Liver (tissue), 9 donors: ENCODE measurements around the gene EIF1AD. TPM values are rescaled to one million over a fixed set of nuclear protein-coding genes. Genes with fewer than 3 reads are reported as not detected.
A peak's percentile ranks its signal among the peaks of the same experiment; 100 is the strongest.

Experiments used
- DNase-seq: peaks from one replicate; pipeline ENCODE4 v3.0.0-alpha.2; 2017; ENCODE audit warnings: low spot score
- H3K27ac ChIP-seq, 2 donors: one replicate each; pipeline ENCODE4 v1.7.0; 2013; ENCODE audit warnings: inconsistent platforms in 2 of 2, low read length in 2 of 2, control low read depth in 1 of 2, low read depth in 1 of 2, mild to moderate bottlenecking in 1 of 2
- H3K27me3 ChIP-seq, 4 donors: one replicate each; pipeline versions ENCODE4 v1.6.1 to v1.7.0; 2013; ENCODE audit warnings: low read length in 3 of 4, inconsistent platforms in 1 of 4, mild to moderate bottlenecking in 1 of 4, moderate library complexity in 1 of 4; ENCODE audit not compliant: control insufficient read depth in 4 of 4, insufficient read depth in 4 of 4
- H3K36me3 ChIP-seq, 4 donors: one replicate each; pipeline versions ENCODE4 v1.6.1 to v1.7.0; 2013; ENCODE audit warnings: low read length in 3 of 4, mild to moderate bottlenecking in 3 of 4, low read depth in 1 of 4, moderate library complexity in 1 of 4; ENCODE audit not compliant: control insufficient read depth in 4 of 4, insufficient read depth in 3 of 4
- H3K4me1 ChIP-seq, 4 donors: one replicate each; pipeline versions ENCODE4 v1.6.1 to v1.7.0; 2013; ENCODE audit warnings: low read length in 3 of 4, mild to moderate bottlenecking in 3 of 4, moderate library complexity in 1 of 4; ENCODE audit not compliant: control insufficient read depth in 4 of 4, insufficient read depth in 4 of 4
- H3K4me3 ChIP-seq, 3 donors: one replicate each; pipeline versions ENCODE4 v1.6.1 to v1.7.0; 2013; ENCODE audit warnings: low read length in 3 of 3, control low read depth in 1 of 3, low read depth in 1 of 3, mild to moderate bottlenecking in 1 of 3
- H3K9ac ChIP-seq, 2 donors: one replicate each; pipeline ENCODE4 v1.7.0; 2013; ENCODE audit warnings: low read length in 2 of 2, mild to moderate bottlenecking in 2 of 2, moderate library complexity in 2 of 2, control low read depth in 1 of 2, low read depth in 1 of 2
- H3K9me3 ChIP-seq, 4 donors: one replicate each; pipeline versions ENCODE4 v1.6.1 to v1.7.0; 2013; ENCODE audit warnings: low read length in 3 of 4; ENCODE audit not compliant: control insufficient read depth in 4 of 4
- ATF3 ChIP-seq: IDR thresholded peaks from 2 replicates; pipeline ENCODE4 v1.6.1; 2016; ENCODE audit warnings: antibody characterized with exemption
- CTCF ChIP-seq: fragments of 150-350 bp; IDR thresholded peaks from 2 replicates; pipeline ENCODE4 v1.5.1; 2017; ENCODE audit warnings: improper control_type of control experiment, low read depth, low read length; ENCODE audit not compliant: missing input control
- EGR1 ChIP-seq, 2 donors: IDR thresholded peaks; 2 replicates each; pipeline ENCODE4 v1.6.1; 2016 to 2018; ENCODE audit warnings: antibody characterized with exemption in 2 of 2, low read depth in 2 of 2
- FOXA1 ChIP-seq: IDR thresholded peaks from 2 replicates; pipeline ENCODE4 v1.6.1; 2016; ENCODE audit warnings: antibody characterized with exemption
- FOXA2 ChIP-seq: IDR thresholded peaks from 2 replicates; pipeline ENCODE4 v1.6.1; 2016; ENCODE audit warnings: antibody characterized with exemption
- GABPA ChIP-seq, 2 donors: IDR thresholded peaks in 1 of 2; conservative IDR thresholded peaks in 1 of 2; 2 replicates each; pipeline ENCODE4 v1.6.1; 2016; ENCODE audit warnings: antibody characterized with exemption in 2 of 2, mild to moderate bottlenecking in 1 of 2, moderate library complexity in 1 of 2
- HNF4A ChIP-seq, 2 donors: conservative IDR thresholded peaks; 2 replicates each; pipeline ENCODE4 v1.6.1; 2016; ENCODE audit warnings: antibody characterized with exemption in 2 of 2, mild to moderate bottlenecking in 2 of 2
- HNF4G ChIP-seq: IDR thresholded peaks from 2 replicates; pipeline ENCODE4 v1.6.1; 2016; ENCODE audit warnings: antibody characterized with exemption
- JUND ChIP-seq, 2 donors: IDR thresholded peaks; 2 replicates each; pipeline ENCODE4 v1.6.1; 2016; ENCODE audit warnings: antibody characterized with exemption in 2 of 2
- MAX ChIP-seq: IDR thresholded peaks from 2 replicates; pipeline ENCODE4 v1.6.1; 2016; ENCODE audit warnings: antibody characterized with exemption
- NR2F2 ChIP-seq: IDR thresholded peaks from 2 replicates; pipeline ENCODE4 v1.6.1; 2016; ENCODE audit warnings: antibody characterized with exemption
- RAD21 ChIP-seq, 2 donors: IDR thresholded peaks; 2 replicates each; pipeline ENCODE4 v1.6.1; 2016; ENCODE audit warnings: antibody characterized with exemption in 2 of 2, mild to moderate bottlenecking in 2 of 2
- REST ChIP-seq: IDR thresholded peaks from 2 replicates; pipeline ENCODE4 v1.6.1; 2016; ENCODE audit warnings: antibody characterized with exemption, mild to moderate bottlenecking
- RXRA ChIP-seq, 2 donors: IDR thresholded peaks; 2 replicates each; pipeline ENCODE4 v1.6.1; 2017 to 2018; ENCODE audit warnings: antibody characterized with exemption in 2 of 2, mild to moderate bottlenecking in 1 of 2
- SP1 ChIP-seq: IDR thresholded peaks from 2 replicates; pipeline ENCODE4 v1.6.1; 2018; ENCODE audit warnings: antibody characterized with exemption, mild to moderate bottlenecking
- TAF1 ChIP-seq: conservative IDR thresholded peaks from 2 replicates; pipeline ENCODE4 v1.6.1; 2016; ENCODE audit warnings: antibody characterized with exemption, mild to moderate bottlenecking
- YY1 ChIP-seq: IDR thresholded peaks from 2 replicates; pipeline ENCODE4 v1.6.1; 2016; ENCODE audit warnings: antibody characterized with exemption, mild to moderate bottlenecking
- ZBTB33 ChIP-seq: IDR thresholded peaks from 2 replicates; pipeline ENCODE4 v1.6.1; 2016; ENCODE audit warnings: antibody characterized with exemption
- WGBS: extraction: QIAGEN DNeasy Blood & Tissue Kit; methylation state at CpG from one replicate; pipeline ENCODE4 v1.1.7; 2013; 5-methylcytosine and 5-hydroxymethylcytosine counted together
- polyA plus RNA-seq, 2 donors: library from polyadenylated mRNA; stranded (reverse) in 1 of 2; unstranded in 1 of 2; fragments of 200-250 nt in 1 of 2; fragments of >200 nt in 1 of 2; fragmentation: Nextera tagmentation in 1 of 2; extraction: Ambion mirVana in 1 of 2; gene quantifications; one replicate each; pipeline versions ENCODE4 v1.2.1 to v1.2.3, GENCODE V29; 2013 to 2015
- total RNA-seq, 2 donors: library from RNA; depleted of rRNA; stranded (reverse); fragments of >200 nt; gene quantifications; one replicate each; pipeline ENCODE4 v1.2.3, GENCODE V29; 2014
- donor health status: healthy.
- donor health status: healthy.
- donor health status: healthy.
- donor health status: healthy.
- donor health status: healthy.

Gene EIF1AD
- total and polyA plus RNA-seq, 4 donors: 6.3 to 18.2 (median 14.2) TPM

- Histone ChIP-seq H3K4me3 (peak overlapping the region; percentile 46 to 62 (median 56)), H3K36me3 (peaks cover 0 to 15% (median 5%) of the 10 kb centered on the region in 4 donors), H3K27me3 (peaks cover 0 to 4% (median 0%) of the 10 kb centered on the region in 4 donors), H3K9me3 (no peaks in the 10 kb centered on the region), H3K4me1 (peaks cover 4 to 41% (median 27%) of the 10 kb centered on the region in 4 donors), H3K9ac (peak overlapping the region; percentile 45 to 91), H3K27ac (peak overlapping the region; percentile 55 to 80)
- 45% methylated on average over 12 of the region's 12 CpGs for WGBS
- TF ChIP-seq HNF4A (conservative IDR thresholded peaks at IDR 0.05) (no peak), TAF1 (no peak), HNF4G (no peak), REST (no peak), JUND (IDR thresholded peaks at IDR 0.05) (no peak), NR2F2 (no peak), MAX (no peak), ZBTB33 (no peak), FOXA2 (no peak), FOXA1 (no peak), CTCF (no peak), EGR1 (IDR thresholded peaks at IDR 0.05; ENCODE audit: low read depth in 2 of 2) (no peak), GABPA (IDR thresholded peaks at IDR 0.05 in 1 of 2, conservative IDR thresholded peaks at IDR 0.05 in 1 of 2) (no peak), RXRA (IDR thresholded peaks at IDR 0.05) (no peak), SP1 (no peak), ATF3 (no peak), YY1 (no peak), RAD21 (IDR thresholded peaks at IDR 0.05) (no peak)
- no peak for DNase-seq
These were observed 49.4 kb upstream of the EIF1AD start for GRCh38 chr11:66051371-66051765.
